8988T (cell line): Measurements from ENCODE around the gene ADAT1.

ENCODE experiments used
- DNase-seq: peaks from one replicate; pipeline ENCODE4 v3.0.0; 2011

The ADAT1 gene

GRCh38 chr16:75622761-75623605, at the start of gene ADAT1:
TSS of gene ADAT1 (minus strand) at chr16:75623281. CDS start at chr16:75620799, 2,482 bp downstream.
- DNase-seq: peak; percentile 85

GRCh38 chr16:75667503-75667902, 44.4 kb upstream of the ADAT1 start:
- no peak for DNase-seq

- no peak for DNase-seq
Observed at GRCh38 chr16:75660726-75661302, 37.7 kb upstream of the ADAT1 start.

- no peak for DNase-seq
Observed at GRCh38 chr16:75660321-75660720, 37.2 kb upstream of the ADAT1 start.

- DNase-seq: no peak
Observed at GRCh38 chr16:75658175-75658574, 35.1 kb upstream of the ADAT1 start.

- no peak for DNase-seq
Observed at GRCh38 chr16:75653922-75654321, 30.8 kb upstream of the ADAT1 start.

GRCh38 chr16:75648265-75649076, 25.4 kb upstream of the ADAT1 start:
- DNase-seq: peak; percentile 58

GRCh38 chr16:75647492-75648264, 24.6 kb upstream of the ADAT1 start, which contains the start of the genes KARS1 and TERF2IP:
TSS of gene KARS1 (minus strand) at chr16:75647665. CDS start at chr16:75647639, 26 bp downstream.
TSS of gene TERF2IP (plus strand) at chr16:75647773. CDS start at chr16:75647883, 110 bp downstream.
- peak; percentile 89 for DNase-seq

GRCh38 chr16:75647112-75647491, 24.0 kb upstream of the ADAT1 start:
- DNase-seq: no peak

GRCh38 chr16:75644240-75645012, 21.3 kb upstream of the ADAT1 start:
- no peak for DNase-seq

- DNase-seq: no peak
Observed at GRCh38 chr16:75640598-75640997, 17.5 kb upstream of the ADAT1 start.

GRCh38 chr16:75635036-75635435, 12.0 kb upstream of the ADAT1 start:
- no peak for DNase-seq

- DNase-seq: no peak
Observed at GRCh38 chr16:75632857-75633256, 9.8 kb upstream of the ADAT1 start.

- no peak for DNase-seq
Observed at GRCh38 chr16:75630052-75630451, 7.0 kb upstream of the ADAT1 start.

- DNase-seq: no peak
Observed at GRCh38 chr16:75629132-75629531, 6.1 kb upstream of the ADAT1 start.

GRCh38 chr16:75628351-75628750, 5.3 kb upstream of the ADAT1 start:
- DNase-seq: no peak

- DNase-seq: no peak
Observed at GRCh38 chr16:75627851-75628250, 4.8 kb upstream of the ADAT1 start.

GRCh38 chr16:75626806-75627205, 3.7 kb upstream of the ADAT1 start:
- no peak for DNase-seq

- DNase-seq: no peak
Observed at GRCh38 chr16:75624921-75625334, 1.8 kb upstream of the ADAT1 start.

GRCh38 chr16:75621170-75621477, 2.0 kb downstream of the ADAT1 start:
- DNase-seq: no peak

- DNase-seq: no peak
Observed at GRCh38 chr16:75620326-75621169, 2.5 kb downstream of the ADAT1 start.
